K562 (cell line): ENCODE results near the gene MRPL55. TPM values are rescaled to one million over a fixed set of nuclear protein-coding genes. Genes with fewer than 3 reads are reported as not detected.

Experiments
- KAT8 ChIP-seq: fragments of 450-650 bp; IDR thresholded peaks from 2 replicates; pipeline ENCODE4 v1.6.1; 2016; ENCODE audit warnings: low read depth, mild to moderate bottlenecking
- MXI1 ChIP-seq: IDR thresholded peaks from 2 replicates; pipeline ENCODE4 v1.6.1; 2011; ENCODE audit warnings: low read depth, mild to moderate bottlenecking, improper control_type of control experiment, low read length
- THRAP3 ChIP-seq: fragments of 450-650 bp; IDR thresholded peaks from 2 replicates; pipeline ENCODE4 v1.6.1; 2016; ENCODE audit warnings: mild to moderate bottlenecking, inconsistent platforms, borderline replicate concordance
- VEZF1 ChIP-seq: fragments of 200-800 bp; sonication (Bioruptor generic); IDR thresholded peaks from 2 replicates; pipeline ENCODE4 v1.6.1; 2017; ENCODE audit warnings: missing genetic modification characterization, missing compliant biosample characterization
- ZBTB33 ChIP-seq: sonication (generic); formaldehyde crosslinking; IDR thresholded peaks from 2 replicates; pipeline ENCODE4 v1.8.1; 2023; ENCODE audit warnings: mild to moderate bottlenecking, missing genetic modification reagents
- ZKSCAN8 ChIP-seq: fragments of 200-800 bp; sonication (Bioruptor generic); IDR thresholded peaks from 2 replicates; pipeline ENCODE4 v1.6.1; 2016; ENCODE audit warnings: missing genetic modification characterization, missing compliant biosample characterization
- ZNF232 ChIP-seq: sonication (generic); formaldehyde crosslinking; IDR thresholded peaks from 2 replicates; pipeline ENCODE4 v1.8.0; 2022; ENCODE audit warnings: mild to moderate bottlenecking, missing genetic modification reagents
- polyA plus RNA-seq, 8 experiments: library from polyadenylated mRNA; depleted of rRNA in 4 of 8; stranded (reverse) in 5 of 8; unstranded in 3 of 8; fragments of >200 nt; fragmentation: Nextera tagmentation in 2 of 8; fragmentation: Illumina TruSeq in 1 of 8; extraction: Ambion mirVana in 2 of 8; extraction: Trizol in 1 of 8; gene quantifications; 2 replicates each; pipeline versions ENCODE4 v1.2.1 to v1.2.3, GENCODE V29; 2011 to 2014; ENCODE audit warnings: inconsistent platforms in 1 of 8, missing spikeins in 1 of 8
- total RNA-seq, 7 experiments: library from RNA; depleted of rRNA in 6 of 7; stranded (reverse); fragments of >200 nt in 6 of 7; fragmentation: Illumina TruSeq in 2 of 7; extraction: Trizol in 2 of 7; gene quantifications; 2 replicates each; pipeline versions ENCODE4 v1.2.1 to v1.2.3, GENCODE V29; 2011 to 2021; ENCODE audit warnings: low replicate concordance in 1 of 7

MRPL55 gene
- total and polyA plus RNA-seq, 9 of the 15 experiments (the other 6 are each of a cell fraction or from before 2014, with no cell fraction given), result 34.9 to 228 (median 81.0) TPM

GRCh38 chr1:228097333-228098081 is 11.6 kb downstream of the MRPL55 start (continued):
- TF ChIP-seq ZBTB33 (0 out of 2 replicates have a peak, but pooled peaks have one; percentile 26), KAT8 (no peak), VEZF1 (no peak), ZKSCAN8 (CRISPR knock-in tag) (no peak), MXI1 (no peak), THRAP3 (no peak), ZNF232 (no peak)
